ENCODE measurements around the gene ATP5PB. TPM values are rescaled to one million over a fixed set of nuclear protein-coding genes. Genes with fewer than 3 reads are reported as not detected.

The ATP5PB gene
- total RNA-seq, 2 donors from 2014 or later = 410 to 461 TPM

GRCh38 chr1:111497592-111497991 is 48.3 kb downstream of the ATP5PB start:
- DNase-seq (no peak), ATAC-seq (no peak)
- intact Hi-C loops (cut with DNase I, micrococcal nuclease) = no loop called here

DNA sequence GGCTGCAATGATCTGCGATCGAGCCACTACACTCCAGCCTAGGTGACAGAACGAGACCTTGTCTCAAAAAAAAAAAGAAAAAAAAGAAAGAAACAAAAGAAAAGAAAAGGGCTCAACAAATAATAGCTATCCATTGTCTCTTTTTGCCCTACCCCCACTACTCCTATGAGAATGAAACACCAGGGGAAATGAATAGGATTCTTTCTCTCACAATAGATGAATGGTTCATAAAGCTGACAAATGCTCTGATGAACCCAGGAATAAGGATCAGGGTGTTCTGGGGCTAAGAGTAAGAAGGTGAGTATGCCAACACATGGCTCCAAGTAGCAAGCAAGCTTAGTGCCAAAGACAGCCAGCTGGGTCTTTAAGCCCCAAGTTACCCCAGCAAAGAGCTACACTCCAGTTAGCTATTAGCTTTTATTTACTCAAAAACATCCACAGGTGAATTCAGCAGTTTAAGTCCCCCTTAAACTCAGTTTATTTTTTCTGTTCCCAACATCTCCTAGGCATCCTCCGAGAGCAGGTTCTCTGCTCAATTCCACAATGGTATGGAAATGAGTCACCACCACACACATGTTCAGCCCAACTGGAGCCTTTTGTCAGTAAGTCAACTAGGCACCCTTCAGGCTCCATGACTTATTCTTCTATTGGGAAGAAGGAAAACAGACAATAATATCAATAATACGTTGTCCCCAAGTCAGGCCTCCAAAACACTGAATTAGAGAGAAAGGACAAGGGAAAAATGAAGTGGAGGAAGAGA is 49.9 kb downstream of the ATP5PB start:
- no peak for ATAC-seq
- intact Hi-C loops (cut with DNase I, micrococcal nuclease) = no loop called here
- DNase-seq = no peak

GRCh38 chr1:111501645-111502044 is 52.4 kb downstream of the ATP5PB start:
- no peak for ATAC-seq
- no peak for DNase-seq
- intact Hi-C loops (cut with DNase I, micrococcal nuclease) = no loop called here

DNA sequence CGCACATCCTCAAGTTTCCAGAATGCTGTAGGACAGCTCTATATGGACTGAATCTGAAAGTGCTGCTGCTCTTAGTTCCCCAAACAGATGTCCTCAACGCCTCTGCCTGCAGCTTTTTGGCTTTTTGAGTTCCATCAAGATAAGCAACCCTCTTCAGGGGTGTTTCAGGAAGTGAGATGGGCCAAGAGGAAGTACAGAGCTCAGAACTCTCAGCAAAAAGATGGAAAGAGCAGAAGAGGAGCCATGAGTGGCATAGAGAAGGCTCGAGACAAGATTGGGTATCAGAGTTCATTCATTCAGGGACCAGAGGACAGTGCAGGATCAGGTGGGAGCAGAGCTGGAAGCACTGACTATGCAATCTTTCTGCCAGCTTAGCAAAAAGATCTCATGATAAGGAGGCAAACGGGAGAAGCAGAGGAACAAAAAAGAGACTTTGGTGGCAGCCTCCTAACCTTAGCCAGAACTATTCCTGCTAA is 54.4 kb downstream of the ATP5PB start, which contains the start of the genes ADORA3 and TMIGD3:
Gene ADORA3 (minus strand): TSS at position 49 of the 476 bp plus-strand sequence. CDS start 279 bp downstream, outside the sequence.
Gene TMIGD3 (minus strand): TSS at position 49 of the 476 bp plus-strand sequence. CDS start 279 bp downstream, outside the sequence.
- DNase-seq (no peak), ATAC-seq (no peak)
- intact Hi-C loops (cut with DNase I, micrococcal nuclease) = no loop called here

GRCh38 chr1:111504097-111504496 is 54.8 kb downstream of the ATP5PB start:
- intact Hi-C loops (cut with DNase I, micrococcal nuclease) = no loop called here
- no peak for ATAC-seq

DNA sequence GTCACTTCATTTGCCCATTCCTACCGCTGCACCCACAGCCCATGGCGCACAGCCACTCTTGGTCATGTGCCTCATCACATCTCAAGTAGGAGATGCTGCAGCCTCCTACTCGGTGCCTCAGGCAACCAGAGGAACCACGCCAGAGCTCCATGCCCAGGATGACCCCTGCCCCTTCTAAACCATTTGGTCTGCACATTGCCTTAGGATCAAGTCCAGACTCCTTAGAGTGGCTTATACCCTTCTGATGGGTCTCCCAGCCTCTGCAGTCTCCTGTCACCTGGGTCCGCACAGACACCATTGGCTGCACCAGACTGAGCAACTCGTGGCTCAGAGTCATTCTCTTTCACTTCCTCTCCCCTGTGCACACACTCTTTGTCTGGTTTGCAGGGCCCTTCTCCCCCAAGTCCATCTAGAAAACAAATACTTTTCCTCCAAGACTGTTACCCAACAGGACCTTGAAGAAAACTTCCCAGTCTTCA is 56.4 kb downstream of the ATP5PB start:
- ATAC-seq = no peak
- peak in 1 of 2 donors; percentile 44 for DNase-seq
- intact Hi-C loops (cut with DNase I, micrococcal nuclease) = loop anchor here in 1 of 2 donors (5.0 kb wide), 1 partner anchor 152 kb away; no protein-coding TSS in a partner anchor

More at GRCh38 chr1:111504097-111504496, 54.8 kb downstream of the ATP5PB start:
- no peak for DNase-seq

DNA sequence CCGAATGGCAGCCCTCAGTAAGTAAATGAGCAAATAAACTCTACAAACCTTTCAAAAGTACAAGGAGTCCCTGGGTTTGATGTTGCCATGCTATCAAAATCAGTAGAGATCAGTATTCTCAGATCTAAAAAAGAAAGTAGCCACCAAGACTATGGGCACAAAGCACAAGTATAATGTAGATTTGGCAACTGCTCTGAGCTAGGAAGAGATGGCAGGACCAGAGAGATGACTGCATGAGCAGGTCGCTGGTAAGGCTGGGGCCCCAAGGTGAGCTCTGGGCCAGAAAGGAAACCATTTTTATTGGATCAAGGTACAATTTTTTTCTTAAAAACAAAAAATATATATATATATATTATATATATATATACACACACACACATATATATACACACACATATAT is 57.3 kb downstream of the ATP5PB start:
- intact Hi-C loops (cut with DNase I, micrococcal nuclease) = loop anchor here in 1 of 2 donors (5.0 kb wide), 1 partner anchor 151 kb away; no protein-coding TSS in a partner anchor
- DNase-seq (no peak), ATAC-seq (no peak)

- DNase-seq = peak; percentile 85 to 88
- intact Hi-C loops (cut with DNase I, micrococcal nuclease) = loop anchor here in 1 of 2 donors (5.0 kb wide), 1 partner anchor 150 kb away; no protein-coding TSS in a partner anchor
- ATAC-seq = peak; percentile 83
These were observed 58.3 kb downstream of the ATP5PB start for GRCh38 chr1:111507411-111508201.

GRCh38 chr1:111509997-111510375 is 60.7 kb downstream of the ATP5PB start:
- ATAC-seq = no peak

GRCh38 chr1:111511370-111511769 is 62.1 kb downstream of the ATP5PB start:
- DNase-seq (no peak), ATAC-seq (no peak)
- intact Hi-C loops (cut with DNase I, micrococcal nuclease) = no loop called here

More at GRCh38 chr1:111509997-111510375, 60.7 kb downstream of the ATP5PB start:
- no peak for DNase-seq
- intact Hi-C loops (cut with DNase I, micrococcal nuclease) = loop anchor here in 1 of 2 donors (5.0 kb wide), 1 partner anchor 147 kb away; no protein-coding TSS in a partner anchor

Other genes starting within 250 kb of the ATP5PB start
- gene DENND2D, start 248.8 kb upstream of the ATP5PB start, total RNA-seq = 10 to 100 TPM; 54.1 to 63.5 TPM
- 1 to 10 TPM in 1 of 2 donors, under 1 TPM in 1; 0.40 to 1.2 TPM for gene CHI3L2, start 221.8 kb upstream of the ATP5PB start, total RNA-seq
- gene CHIA, start 158.6 kb upstream of the ATP5PB start, total RNA-seq = not detected
- 1 to 10 TPM; 1.6 to 3.1 TPM for gene OVGP1, start 21.7 kb upstream of the ATP5PB start, total RNA-seq
- 10 to 100 TPM; 20.5 to 26.6 TPM for gene WDR77, start 208 bp upstream of the ATP5PB start, total RNA-seq
- 1 to 10 TPM; 4.4 to 5.6 TPM for gene C1orf162, start 24.5 kb downstream of the ATP5PB start, total RNA-seq
- 1 to 10 TPM; 2.1 to 4.7 TPM for gene ADORA3, start 54.2 kb downstream of the ATP5PB start, total RNA-seq
- 1 to 10 TPM; 1.2 to 1.6 TPM for gene TMIGD3, start 54.2 kb downstream of the ATP5PB start, total RNA-seq
- gene RAP1A, start 170.3 kb downstream of the ATP5PB start, total RNA-seq = 100 to 1,000 TPM in 1 of 2 donors, 10 to 100 TPM in 1; 82.3 to 113 TPM

Data from left colon (tissue), 2 donors.